ENCODE results near the gene FAU. TPM values are rescaled to one million over a fixed set of nuclear protein-coding genes. Genes with fewer than 3 reads are reported as not detected.
A peak's percentile ranks its signal among the peaks of the same experiment; 100 is the strongest.

FAU gene
- total RNA-seq, 2 donors from 2014 or later = 681 to 986 TPM

- H3K9me3 Mint-ChIP-seq = no peaks in the 10 kb centered on the region
- H3K36me3 Mint-ChIP-seq = no peaks in the 10 kb centered on the region
- ATAC-seq (no peak), DNase-seq (ENCODE audit: low spot score) (no peak)
- H3K27me3 Mint-ChIP-seq = no peaks in the 10 kb centered on the region
- peak overlapping the region; percentile 87 for H3K4me3 Mint-ChIP-seq
- H3K4me1 Mint-ChIP-seq (ENCODE audit: low read depth in 2 of 2) = peaks cover 27 to 42% of the 10 kb centered on the region in 2 donors
- H3K27ac Mint-ChIP-seq = peak overlapping the region; percentile 99 to 100
Measured at GRCh38 chr11:65132988-65133700, 11.2 kb upstream of the FAU start.

GRCh38 chr11:65132238-65132987, 10.5 kb upstream of the FAU start:
- DNase-seq (ENCODE audit: low spot score) (no peak), ATAC-seq (no peak)
- H3K4me3 Mint-ChIP-seq = peak overlapping the region; percentile 87
- H3K36me3 Mint-ChIP-seq = no peaks in the 10 kb centered on the region
- H3K4me1 Mint-ChIP-seq (ENCODE audit: low read depth in 2 of 2) = peaks cover 27 to 39% of the 10 kb centered on the region in 2 donors
- H3K27me3 Mint-ChIP-seq = no peaks in the 10 kb centered on the region
- no peaks in the 10 kb centered on the region for H3K9me3 Mint-ChIP-seq
- H3K27ac Mint-ChIP-seq = peak overlapping the region; percentile 99 to 100

- Mint-ChIP-seq H3K4me3 (no peak overlapping the region), H3K4me1 (ENCODE audit: low read depth in 2 of 2) (peaks cover 27 to 39% of the 10 kb centered on the region in 2 donors), H3K27me3 (no peaks in the 10 kb centered on the region), H3K36me3 (no peaks in the 10 kb centered on the region), H3K27ac (peak overlapping the region in 1 of 2 donors; percentile 41), H3K9me3 (no peaks in the 10 kb centered on the region)
- ATAC-seq (no peak), DNase-seq (ENCODE audit: low spot score) (no peak)
Measured at GRCh38 chr11:65131895-65132237, 9.9 kb upstream of the FAU start.

- ATAC-seq (no peak), DNase-seq (ENCODE audit: low spot score) (no peak)
- H3K9me3 Mint-ChIP-seq = no peaks in the 10 kb centered on the region
- H3K27ac Mint-ChIP-seq = peak overlapping the region in 1 of 2 donors; percentile 37
- peaks cover 23 to 39% of the 10 kb centered on the region in 2 donors for H3K4me1 Mint-ChIP-seq (ENCODE audit: low read depth in 2 of 2)
- no peaks in the 10 kb centered on the region for H3K36me3 Mint-ChIP-seq
- no peaks in the 10 kb centered on the region for H3K27me3 Mint-ChIP-seq
- H3K4me3 Mint-ChIP-seq = peak overlapping the region; percentile 54
Measured at GRCh38 chr11:65131417-65131776, 9.5 kb upstream of the FAU start.

DNA sequence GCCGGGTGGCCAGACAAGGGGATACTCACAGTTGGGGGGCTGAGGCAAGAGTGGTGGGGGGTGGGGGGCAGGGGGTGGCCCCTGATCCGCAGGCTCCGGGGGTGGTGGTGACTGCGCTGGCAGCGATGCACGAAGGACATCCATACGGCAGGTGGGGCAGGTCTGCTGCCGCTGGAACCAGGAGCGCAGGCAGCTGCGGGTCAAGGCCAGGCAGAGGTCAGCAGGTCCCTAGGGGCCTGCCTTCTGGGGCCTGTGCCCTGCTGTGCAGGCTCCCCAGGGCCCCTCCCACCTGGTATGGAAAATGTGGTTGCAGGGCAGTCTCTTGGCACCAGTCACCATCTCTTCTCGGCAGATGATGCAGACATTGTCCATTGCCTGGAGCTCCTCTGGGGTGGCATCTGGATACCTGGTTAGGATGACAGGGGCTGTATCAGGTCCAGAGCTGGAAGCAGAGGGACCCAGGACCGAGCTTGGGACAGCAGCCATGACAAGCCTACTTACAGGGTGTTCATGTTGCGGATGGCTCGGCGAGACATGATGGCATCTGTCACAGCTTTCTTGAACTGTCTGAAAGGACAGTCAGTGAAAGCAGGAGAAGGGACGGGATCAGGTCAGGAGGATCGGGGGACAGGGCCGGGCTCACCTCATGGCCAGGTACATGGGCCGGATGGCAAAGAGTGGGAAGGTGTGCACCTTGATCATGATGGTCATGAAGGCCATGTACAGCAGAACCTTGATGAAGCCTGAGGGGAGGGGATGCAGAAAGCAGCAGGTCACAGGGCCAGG, 8.9 kb upstream of the FAU start:
- Mint-ChIP-seq H3K4me3 (peak overlapping the region; percentile 54), H3K36me3 (no peaks in the 10 kb centered on the region), H3K9me3 (no peaks in the 10 kb centered on the region), H3K27me3 (no peaks in the 10 kb centered on the region), H3K4me1 (ENCODE audit: low read depth in 2 of 2) (peaks cover 17 to 34% of the 10 kb centered on the region in 2 donors), H3K27ac (peak overlapping the region in 1 of 2 donors; percentile 37)
- ATAC-seq (no peak), DNase-seq (ENCODE audit: low spot score) (no peak)

GRCh38 chr11:65129649-65130441, 7.9 kb upstream of the FAU start:
- Mint-ChIP-seq H3K36me3 (no peaks in the 10 kb centered on the region), H3K27me3 (no peaks in the 10 kb centered on the region), H3K27ac (no peak overlapping the region), H3K9me3 (no peaks in the 10 kb centered on the region), H3K4me3 (no peak overlapping the region), H3K4me1 (ENCODE audit: low read depth in 2 of 2) (peaks cover 15 to 28% of the 10 kb centered on the region in 2 donors)
- DNase-seq (ENCODE audit: low spot score) = no peak
- no peak for ATAC-seq

DNA sequence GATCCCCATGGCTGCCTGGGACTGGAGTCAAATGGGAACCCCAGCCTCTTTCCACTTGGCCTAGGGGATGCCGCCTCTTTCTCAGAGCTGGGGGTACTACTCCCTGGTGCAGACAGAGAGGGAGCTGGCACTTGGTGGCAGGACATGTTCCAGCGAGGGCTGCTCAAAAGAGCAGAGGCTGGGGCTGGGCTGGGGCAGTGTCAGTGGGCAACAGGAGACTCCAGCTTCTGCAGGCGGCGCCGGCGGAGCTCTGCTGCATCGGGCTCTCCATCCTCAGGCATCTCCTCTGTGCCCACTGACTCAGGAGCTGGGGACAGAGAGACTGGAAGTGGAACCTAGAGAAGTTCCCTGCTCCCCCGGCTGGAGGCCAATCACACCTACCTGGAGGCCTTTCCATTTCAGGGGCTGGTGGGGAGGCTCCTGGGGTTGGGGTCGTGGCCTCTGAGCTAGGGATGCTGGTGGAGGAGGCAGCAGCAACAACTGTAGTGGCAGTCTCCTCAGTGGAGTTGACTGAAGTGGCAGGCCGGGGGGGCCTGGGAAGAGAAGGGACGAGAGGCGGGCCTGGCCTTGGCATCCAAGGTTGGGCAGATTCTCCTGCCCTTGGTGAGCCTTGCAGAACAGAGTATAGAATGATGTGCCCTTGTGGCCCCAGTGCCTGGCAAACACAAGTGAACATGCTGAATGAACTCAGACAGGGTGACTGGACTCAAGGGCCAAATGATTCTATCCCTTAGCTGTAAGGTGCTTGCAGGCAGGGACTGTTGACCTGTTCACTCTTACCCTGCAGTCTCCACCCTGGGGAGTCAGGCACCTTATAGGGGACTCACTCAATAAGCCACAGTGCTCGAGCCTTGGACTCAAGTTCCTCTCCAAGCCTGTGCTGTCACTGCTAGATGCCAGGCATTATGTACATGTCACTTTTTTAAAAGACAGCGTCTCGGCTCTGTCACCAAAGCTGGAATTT, 6.5 kb upstream of the FAU start:
- no peaks in the 10 kb centered on the region for H3K36me3 Mint-ChIP-seq
- ATAC-seq = no peak
- no peak overlapping the region for H3K4me3 Mint-ChIP-seq
- H3K4me1 Mint-ChIP-seq (ENCODE audit: low read depth in 2 of 2) = peaks cover 16 to 29% of the 10 kb centered on the region in 2 donors
- no peaks in the 10 kb centered on the region for H3K27me3 Mint-ChIP-seq
- no peak for DNase-seq (ENCODE audit: low spot score)
- no peaks in the 10 kb centered on the region for H3K9me3 Mint-ChIP-seq
- H3K27ac Mint-ChIP-seq = no peak overlapping the region

DNA sequence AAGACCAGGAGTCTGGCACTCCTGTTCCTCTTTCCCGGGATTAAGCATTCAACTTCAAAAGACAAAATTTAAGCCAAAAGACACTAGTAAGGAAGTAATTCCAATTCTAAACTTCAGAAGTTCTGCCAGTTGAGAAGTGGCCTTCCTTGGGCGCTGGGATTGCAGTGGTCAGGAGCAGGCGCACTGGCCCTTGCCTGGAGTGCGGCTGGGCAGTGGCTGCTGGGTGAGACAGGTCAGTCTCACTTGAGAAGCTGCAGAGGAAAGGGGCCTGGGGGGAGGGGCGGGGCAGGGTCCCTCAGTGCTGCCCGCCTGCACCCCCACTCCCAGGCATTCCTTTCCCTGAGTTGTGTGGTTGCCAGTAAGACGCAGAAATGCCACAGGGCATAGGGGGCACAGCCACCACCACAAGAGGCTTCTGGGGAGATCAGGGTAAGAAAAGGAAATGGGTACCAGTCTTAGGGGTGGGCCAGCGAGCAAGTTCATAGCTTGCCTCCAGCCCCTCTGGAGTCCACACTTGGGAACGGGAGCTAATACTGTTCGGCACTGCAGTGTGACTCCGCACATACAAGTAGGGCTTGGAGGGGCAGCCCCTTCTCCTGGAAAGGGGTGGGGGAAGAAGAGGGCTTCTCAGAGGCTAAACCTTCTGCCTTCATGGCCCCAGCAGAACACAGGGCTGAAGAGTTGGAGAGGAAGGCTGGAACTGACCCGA, 5.7 kb upstream of the FAU start:
- H3K27ac Mint-ChIP-seq = no peak overlapping the region

GRCh38 chr11:65126624-65127274, 4.8 kb upstream of the FAU start:
- Mint-ChIP-seq H3K27me3 (no peaks in the 10 kb centered on the region), H3K9me3 (no peaks in the 10 kb centered on the region), H3K27ac (no peak overlapping the region), H3K4me3 (no peak overlapping the region), H3K36me3 (peaks cover 4% of the 10 kb centered on the region), H3K4me1 (ENCODE audit: low read depth in 2 of 2) (peaks cover 13 to 24% of the 10 kb centered on the region in 2 donors)
- ATAC-seq (no peak), DNase-seq (ENCODE audit: low spot score) (no peak)

More for the DNA sequence above, 5.7 kb upstream of the FAU start:
- H3K4me1 Mint-ChIP-seq (ENCODE audit: low read depth in 2 of 2) = peaks cover 8 to 21% of the 10 kb centered on the region in 2 donors
- no peaks in the 10 kb centered on the region for H3K36me3 Mint-ChIP-seq
- H3K4me3 Mint-ChIP-seq = no peak overlapping the region
- no peak for ATAC-seq
- no peak for DNase-seq (ENCODE audit: low spot score)
- no peaks in the 10 kb centered on the region for H3K9me3 Mint-ChIP-seq
- H3K27me3 Mint-ChIP-seq = no peaks in the 10 kb centered on the region

GRCh38 chr11:65125197-65126056, 3.5 kb upstream of the FAU start:
- DNase-seq (ENCODE audit: low spot score) = no peak
- peaks cover 10% of the 10 kb centered on the region for H3K36me3 Mint-ChIP-seq
- no peaks in the 10 kb centered on the region for H3K9me3 Mint-ChIP-seq
- H3K27me3 Mint-ChIP-seq = no peaks in the 10 kb centered on the region
- peaks cover 25% of the 10 kb centered on the region in 2 donors for H3K4me1 Mint-ChIP-seq (ENCODE audit: low read depth in 2 of 2)
- no peak overlapping the region for H3K4me3 Mint-ChIP-seq
- no peak overlapping the region for H3K27ac Mint-ChIP-seq
- no peak for ATAC-seq

Measured in natural killer cell treated with Interleukin-12 subunit alpha and Interleukin-12 subunit beta and Interleukin-15 and Interleukin-18, amount 100 ng/mL, for 72 hours (primary cell).